Spinal cord (tissue), 10 donors: ENCODE results near the gene MYL6B. TPM values are rescaled to one million over a fixed set of nuclear protein-coding genes. Genes with fewer than 3 reads are reported as not detected.

Source experiments
- DNase-seq, 6 donors: peaks; one replicate each; pipeline versions ENCODE4 v3.0.0 to v3.0.0-alpha.2; 2013 to 2015; ENCODE audit warnings: low spot score in 6 of 6, low read depth in 4 of 6
- H3K27ac ChIP-seq: one replicate; pipeline ENCODE4 v1.5.1; 2013; ENCODE audit warnings: low read depth, low read length, control low read depth
- H3K27me3 ChIP-seq: one replicate; pipeline ENCODE4 v1.6.1; 2013; ENCODE audit warnings: low read length; ENCODE audit not compliant: control insufficient read depth, insufficient read depth
- H3K36me3 ChIP-seq: one replicate; pipeline ENCODE4 v1.6.1; 2013; ENCODE audit warnings: low read length; ENCODE audit not compliant: control insufficient read depth, insufficient read depth
- H3K4me1 ChIP-seq: one replicate; pipeline ENCODE4 v1.6.1; 2013; ENCODE audit warnings: low read length; ENCODE audit not compliant: control insufficient read depth, insufficient read depth
- H3K4me3 ChIP-seq: one replicate; pipeline ENCODE4 v1.5.1; 2013; ENCODE audit warnings: low read depth, low read length, control low read depth
- H3K9me3 ChIP-seq: one replicate; pipeline ENCODE4 v1.6.1; 2013; ENCODE audit warnings: low read length; ENCODE audit not compliant: control insufficient read depth, insufficient read depth
- WGBS: methylation state at CpG from one replicate; pipeline ENCODE4 v1.1.5; 2013; ENCODE audit warnings: missing lambda C conversion rate; ENCODE audit not compliant: insufficient coverage; 5-methylcytosine and 5-hydroxymethylcytosine counted together
- long read RNA-seq, 4 donors: transcript quantifications; one replicate each; lab custom pipeline, GENCODE V29; 2026
- polyA plus RNA-seq, 2 donors: library from polyadenylated mRNA; unstranded; fragments of 120-200 nt; gene quantifications; one replicate each; pipeline ENCODE4 v1.2.1, GENCODE V29; 2013; ENCODE audit not compliant: insufficient read length in 2 of 2
- total RNA-seq, 2 donors: library from RNA; depleted of rRNA in 1 of 2; stranded (reverse); fragments of 120-200 nt in 1 of 2; fragments of >200 nt in 1 of 2; gene quantifications; one replicate each; pipeline versions ENCODE4 v1.2.3 to v1.2.4, GENCODE V29; 2013 to 2014
- donor health status: healthy.

The MYL6B gene
- 100 to 1,000 TPM in 1 of 2 donors, 10 to 100 TPM in 1; 69.4 to 199 TPM for total RNA-seq
- 100 to 1,000 TPM; 276 to 287 TPM for polyA plus RNA-seq
- long read RNA-seq, donor 1, transcript MYL6B-202 (2 exons, 887 nt): minor isoform, 6 of 183 reads
- long read RNA-seq, donor 1, transcript MYL6B-208 (3 exons, 322 nt): major isoform, 15 of 183 reads
- long read RNA-seq, donor 1, partial matches to known transcripts: 91 of 183 reads
- long read RNA-seq, donor 1, other reads (novel, unspliced or antisense): 67 of 183 reads
- long read RNA-seq, donor 2, partial matches to known transcripts: 38 of 62 reads
- long read RNA-seq, donor 2, other reads (novel, unspliced or antisense): 17 of 62 reads
- long read RNA-seq, donor 3, transcript MYL6B-208 (3 exons, 322 nt): major isoform, 13 of 83 reads
- long read RNA-seq, donor 3, partial matches to known transcripts: 49 of 83 reads
- long read RNA-seq, donor 3, other reads (novel, unspliced or antisense): 16 of 83 reads
- long read RNA-seq, donor 4, transcript MYL6B-208 (3 exons, 322 nt): major isoform, 12 of 161 reads
- long read RNA-seq, donor 4, partial matches to known transcripts: 55 of 161 reads
- long read RNA-seq, donor 4, other reads (novel, unspliced or antisense): 82 of 161 reads

GRCh38 chr12:56152132-56152755 lies at the start of gene MYL6B:
Gene MYL6B, plus strand, starts transcription at chr12:56152587. Its CDS starts 1,332 bp downstream, at chr12:56153919.
- Histone ChIP-seq H3K36me3 (peaks cover 22% of the 10 kb centered on the region), H3K27ac (peak within 1 kb of the TSS; percentile 93), H3K9me3 (no peaks in the 10 kb centered on the region), H3K4me1 (peaks cover 38% of the 10 kb centered on the region), H3K27me3 (no peaks in the 10 kb centered on the region), H3K4me3 (peak within 1 kb of the TSS; percentile 80)
- WGBS: 0% methylated on average over 26 of the region's 37 CpGs
- peak; percentile 83 to 98 (median 90) for DNase-seq

- WGBS: no CpG with 5 or more reads among the region's 1 CpG
- DNase-seq: no peak
- H3K27ac ChIP-seq: no peak overlapping the region
- no peaks in the 10 kb centered on the region for H3K27me3 ChIP-seq
- H3K9me3 ChIP-seq: no peaks in the 10 kb centered on the region
- H3K36me3 ChIP-seq: peaks cover 20% of the 10 kb centered on the region
- H3K4me3 ChIP-seq: no peak overlapping the region
- H3K4me1 ChIP-seq: peaks cover 11% of the 10 kb centered on the region
Measured at GRCh38 chr12:56102683-56103065, 49.7 kb upstream of the MYL6B start.

- no peaks in the 10 kb centered on the region for H3K27me3 ChIP-seq
- no peaks in the 10 kb centered on the region for H3K9me3 ChIP-seq
- no peak for DNase-seq
- H3K4me1 ChIP-seq: peaks cover 11% of the 10 kb centered on the region
- no peak overlapping the region for H3K27ac ChIP-seq
- H3K4me3 ChIP-seq: peak overlapping the region; percentile 95
- peaks cover 25% of the 10 kb centered on the region for H3K36me3 ChIP-seq
- 50% methylated on average over 2 of the region's 6 CpGs for WGBS
Measured at GRCh38 chr12:56103066-56103711, 49.2 kb upstream of the MYL6B start.

GRCh38 chr12:56103823-56104108 lies 48.6 kb upstream of the MYL6B start:
- Histone ChIP-seq H3K27ac (peak overlapping the region; percentile 93), H3K4me1 (peaks cover 11% of the 10 kb centered on the region), H3K27me3 (no peaks in the 10 kb centered on the region), H3K36me3 (peaks cover 27% of the 10 kb centered on the region), H3K9me3 (no peaks in the 10 kb centered on the region), H3K4me3 (peak overlapping the region; percentile 95)
- 0% methylated on average over 7 of the region's 8 CpGs for WGBS
- no peak for DNase-seq

GRCh38 chr12:56104109-56104814 lies 48.1 kb upstream of the MYL6B start, which contains the start of gene PA2G4:
Gene PA2G4, plus strand, starts transcription at chr12:56104559. Its CDS starts 179 bp downstream, at chr12:56104738.
- Histone ChIP-seq H3K27ac (peak within 1 kb of the TSS; percentile 93), H3K9me3 (no peaks in the 10 kb centered on the region), H3K27me3 (no peaks in the 10 kb centered on the region), H3K4me1 (peaks cover 11% of the 10 kb centered on the region), H3K4me3 (peak within 1 kb of the TSS; percentile 95), H3K36me3 (peaks cover 32% of the 10 kb centered on the region)
- WGBS: 0% methylated on average over 60 of the region's 60 CpGs
- peak; percentile 93 to 99 (median 95) for DNase-seq

- Histone ChIP-seq H3K9me3 (no peaks in the 10 kb centered on the region), H3K4me1 (peaks cover 11% of the 10 kb centered on the region), H3K4me3 (peak overlapping the region; percentile 95), H3K36me3 (peaks cover 34% of the 10 kb centered on the region), H3K27me3 (no peaks in the 10 kb centered on the region), H3K27ac (peak overlapping the region; percentile 93)
- no peak for DNase-seq
- WGBS: under 1% methylated on average over 39 of the region's 40 CpGs
Measured at GRCh38 chr12:56104815-56105608, 47.4 kb upstream of the MYL6B start.

- no peaks in the 10 kb centered on the region for H3K27me3 ChIP-seq
- no peaks in the 10 kb centered on the region for H3K9me3 ChIP-seq
- peaks cover 11% of the 10 kb centered on the region for H3K4me1 ChIP-seq
- H3K27ac ChIP-seq: no peak overlapping the region
- WGBS: no CpG with 5 or more reads among the region's 2 CpGs
- DNase-seq: no peak
- H3K4me3 ChIP-seq: peak overlapping the region; percentile 95
- peaks cover 39% of the 10 kb centered on the region for H3K36me3 ChIP-seq
Measured at GRCh38 chr12:56105609-56105902, 46.8 kb upstream of the MYL6B start.

- no peak for DNase-seq
- peaks cover 11% of the 10 kb centered on the region for H3K4me1 ChIP-seq
- H3K27me3 ChIP-seq: no peaks in the 10 kb centered on the region
- H3K27ac ChIP-seq: no peak overlapping the region
- H3K36me3 ChIP-seq: peaks cover 42% of the 10 kb centered on the region
- no peaks in the 10 kb centered on the region for H3K9me3 ChIP-seq
- WGBS: 100% methylated on average over 1 of the region's 3 CpGs
- no peak overlapping the region for H3K4me3 ChIP-seq
Measured at GRCh38 chr12:56107242-56107641, 45.1 kb upstream of the MYL6B start.
